Nephron (organoid): Measurements from ENCODE around the gene ZNF333.

Experiments
- H3K27ac Mint-ChIP-seq, 3 experiments: 2 replicates each; pipeline ENCODE4 v1.8.0; 2020; ENCODE audit warnings: mixed read lengths in 3 of 3, mild to moderate bottlenecking in 2 of 3, moderate library complexity in 1 of 3
- H3K27me3 Mint-ChIP-seq: 2 replicates; pipeline ENCODE4 v1.8.0; 2021; ENCODE audit warnings: low read depth, mild to moderate bottlenecking, moderate library complexity, mixed read lengths
- H3K36me3 Mint-ChIP-seq: 2 replicates; pipeline ENCODE4 v1.8.0; 2020; ENCODE audit warnings: low read depth, mixed read lengths
- H3K4me1 Mint-ChIP-seq: 2 replicates; pipeline ENCODE4 v1.8.0; 2020; ENCODE audit warnings: mixed read lengths
- H3K4me3 Mint-ChIP-seq, 3 experiments: 2 replicates each; pipeline ENCODE4 v1.8.0; 2020; ENCODE audit warnings: mild to moderate bottlenecking in 3 of 3, mixed read lengths in 3 of 3, moderate library complexity in 2 of 3
- H3K9me3 Mint-ChIP-seq: 2 replicates; pipeline ENCODE4 v1.8.0; 2020; ENCODE audit warnings: mixed read lengths
- TF ChIP-seq, protein P1 (sequence below), 3 experiments: fragments of 200-600 bp; sonication (generic); IDR thresholded peaks; one replicate each; pipeline ENCODE4 v1.5.0; 2021; ENCODE audit warnings: antibody characterized with exemption in 3 of 3; ENCODE audit not compliant: unreplicated experiment in 3 of 3

The ZNF333 gene

DNA sequence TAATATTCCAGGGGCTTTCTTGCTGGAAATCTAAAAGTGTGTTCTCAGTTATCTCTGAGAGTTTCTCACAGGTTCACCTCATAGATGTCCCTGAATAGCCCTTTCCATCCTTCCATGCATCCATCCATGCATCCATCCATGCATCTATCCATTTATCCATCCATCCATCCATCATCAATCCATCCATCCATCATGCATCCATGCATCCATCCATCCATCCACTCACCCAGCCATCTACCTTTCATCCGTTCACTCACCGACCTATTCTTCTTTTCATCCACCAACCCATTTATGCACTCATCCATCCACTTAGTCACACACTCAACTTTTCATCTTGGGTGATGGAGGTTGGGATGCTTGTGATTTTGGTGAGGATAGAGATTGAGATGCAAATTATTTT lies 7.8 kb upstream of the ZNF333 start:
- TF ChIP-seq, protein P1, sequence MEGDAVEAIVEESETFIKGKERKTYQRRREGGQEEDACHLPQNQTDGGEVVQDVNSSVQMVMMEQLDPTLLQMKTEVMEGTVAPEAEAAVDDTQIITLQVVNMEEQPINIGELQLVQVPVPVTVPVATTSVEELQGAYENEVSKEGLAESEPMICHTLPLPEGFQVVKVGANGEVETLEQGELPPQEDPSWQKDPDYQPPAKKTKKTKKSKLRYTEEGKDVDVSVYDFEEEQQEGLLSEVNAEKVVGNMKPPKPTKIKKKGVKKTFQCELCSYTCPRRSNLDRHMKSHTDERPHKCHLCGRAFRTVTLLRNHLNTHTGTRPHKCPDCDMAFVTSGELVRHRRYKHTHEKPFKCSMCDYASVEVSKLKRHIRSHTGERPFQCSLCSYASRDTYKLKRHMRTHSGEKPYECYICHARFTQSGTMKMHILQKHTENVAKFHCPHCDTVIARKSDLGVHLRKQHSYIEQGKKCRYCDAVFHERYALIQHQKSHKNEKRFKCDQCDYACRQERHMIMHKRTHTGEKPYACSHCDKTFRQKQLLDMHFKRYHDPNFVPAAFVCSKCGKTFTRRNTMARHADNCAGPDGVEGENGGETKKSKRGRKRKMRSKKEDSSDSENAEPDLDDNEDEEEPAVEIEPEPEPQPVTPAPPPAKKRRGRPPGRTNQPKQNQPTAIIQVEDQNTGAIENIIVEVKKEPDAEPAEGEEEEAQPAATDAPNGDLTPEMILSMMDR (IDR thresholded peaks at IDR 0.05; ENCODE audit: unreplicated experiment in 3 of 3) = no peak
- Mint-ChIP-seq H3K27ac (no peak overlapping the region), H3K27me3 (peaks cover 23% of the 10 kb centered on the region), H3K4me3 (no peak overlapping the region), H3K36me3 (no peaks in the 10 kb centered on the region), H3K9me3 (no peaks in the 10 kb centered on the region), H3K4me1 (no peaks in the 10 kb centered on the region)

GRCh38 chr19:14683439-14683838 lies 6.4 kb upstream of the ZNF333 start:
- no peak overlapping the region for H3K27ac Mint-ChIP-seq
- no peak overlapping the region for H3K4me3 Mint-ChIP-seq
- TF ChIP-seq, protein P1 (IDR thresholded peaks at IDR 0.05; ENCODE audit: unreplicated experiment in 3 of 3) = no peak
- peaks cover 23% of the 10 kb centered on the region for H3K27me3 Mint-ChIP-seq
- H3K4me1 Mint-ChIP-seq = no peaks in the 10 kb centered on the region
- no peaks in the 10 kb centered on the region for H3K9me3 Mint-ChIP-seq
- H3K36me3 Mint-ChIP-seq = no peaks in the 10 kb centered on the region

DNA sequence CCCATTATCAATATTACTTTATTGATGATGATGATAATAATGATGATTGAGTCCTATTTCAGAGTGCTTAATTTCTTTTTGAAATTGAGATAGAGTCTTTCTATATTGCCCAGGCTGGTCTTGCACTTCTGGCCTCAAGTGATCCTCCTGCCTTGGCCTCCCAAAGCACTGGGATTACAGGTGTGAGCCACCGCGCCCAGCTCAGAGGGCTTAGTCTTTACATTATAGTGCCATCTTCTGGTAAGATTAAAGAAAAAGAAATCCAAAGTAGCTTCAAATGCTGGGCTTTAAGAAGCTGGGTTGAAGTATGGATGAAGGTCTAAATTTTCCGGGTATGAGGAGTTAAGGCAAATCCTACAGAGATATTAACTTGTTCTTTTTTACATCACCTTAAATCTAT lies 3.4 kb upstream of the ZNF333 start:
- TF ChIP-seq, protein P1 (IDR thresholded peaks at IDR 0.05; ENCODE audit: unreplicated experiment in 3 of 3) = peak in 1 of 3 experiments; percentile 14
- no peak overlapping the region for H3K4me3 Mint-ChIP-seq
- H3K27me3 Mint-ChIP-seq = peaks cover 24% of the 10 kb centered on the region
- no peaks in the 10 kb centered on the region for H3K36me3 Mint-ChIP-seq
- peaks cover 3% of the 10 kb centered on the region for H3K4me1 Mint-ChIP-seq
- H3K27ac Mint-ChIP-seq = no peak overlapping the region
- H3K9me3 Mint-ChIP-seq = no peaks in the 10 kb centered on the region

GRCh38 chr19:14694641-14695266 lies 4.9 kb downstream of the ZNF333 start:
- no peak overlapping the region for H3K4me3 Mint-ChIP-seq
- peaks cover 44% of the 10 kb centered on the region for H3K36me3 Mint-ChIP-seq
- H3K9me3 Mint-ChIP-seq = no peaks in the 10 kb centered on the region
- peaks cover 2% of the 10 kb centered on the region for H3K27me3 Mint-ChIP-seq
- TF ChIP-seq, protein P1 (IDR thresholded peaks at IDR 0.05; ENCODE audit: unreplicated experiment in 3 of 3) = no peak
- H3K27ac Mint-ChIP-seq = no peak overlapping the region
- H3K4me1 Mint-ChIP-seq = peaks cover 8% of the 10 kb centered on the region

DNA sequence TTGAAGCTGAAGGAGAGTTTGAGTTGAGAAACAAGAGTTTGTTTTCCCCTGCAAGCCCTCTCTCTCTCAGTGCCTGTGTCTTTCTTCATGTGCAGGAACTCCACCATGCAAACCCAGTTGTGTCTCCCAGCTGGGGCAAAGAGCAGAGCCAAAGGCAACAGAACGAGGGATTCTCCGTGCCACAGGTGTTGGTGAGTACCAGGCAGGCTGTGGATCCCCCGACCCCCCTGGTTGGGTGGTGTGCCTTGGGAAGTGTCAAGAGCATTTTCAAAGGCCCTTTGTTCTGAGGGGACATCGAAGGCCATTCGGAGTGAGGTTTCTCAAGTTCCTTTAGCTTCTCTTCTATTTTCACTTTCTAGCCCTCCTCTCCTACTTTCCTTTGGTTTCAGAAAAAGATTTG lies 5.6 kb downstream of the ZNF333 start:
- peaks cover 5% of the 10 kb centered on the region for H3K4me1 Mint-ChIP-seq
- no peak overlapping the region for H3K4me3 Mint-ChIP-seq
- H3K9me3 Mint-ChIP-seq = no peaks in the 10 kb centered on the region
- H3K27ac Mint-ChIP-seq = no peak overlapping the region
- peaks cover 51% of the 10 kb centered on the region for H3K36me3 Mint-ChIP-seq
- TF ChIP-seq, protein P1 (IDR thresholded peaks at IDR 0.05; ENCODE audit: unreplicated experiment in 3 of 3) = no peak
- no peaks in the 10 kb centered on the region for H3K27me3 Mint-ChIP-seq

DNA sequence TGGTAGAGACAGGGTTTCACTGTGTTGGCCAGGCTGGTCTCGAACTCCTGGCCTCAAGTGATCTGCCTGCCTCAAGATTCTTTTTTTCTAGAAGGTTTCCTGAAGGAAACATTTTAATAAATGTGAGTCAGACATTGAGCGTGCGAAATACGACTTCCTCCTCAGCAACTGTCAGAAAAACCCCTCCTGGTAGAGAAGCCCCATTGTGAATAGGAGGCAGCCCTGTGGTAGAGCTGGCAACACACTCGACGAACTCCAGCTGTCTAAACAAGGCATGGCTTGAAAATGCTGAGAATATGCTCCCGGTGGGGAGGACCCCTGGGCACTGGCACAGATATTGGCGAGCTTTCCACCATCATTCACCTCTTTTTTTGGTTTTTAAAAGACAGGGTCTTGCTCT lies 9.8 kb downstream of the ZNF333 start:
- no peak overlapping the region for H3K27ac Mint-ChIP-seq
- H3K27me3 Mint-ChIP-seq = no peaks in the 10 kb centered on the region
- H3K4me1 Mint-ChIP-seq = no peaks in the 10 kb centered on the region
- no peak overlapping the region for H3K4me3 Mint-ChIP-seq
- TF ChIP-seq, protein P1 (IDR thresholded peaks at IDR 0.05; ENCODE audit: unreplicated experiment in 3 of 3) = no peak
- H3K36me3 Mint-ChIP-seq = peaks cover 83% of the 10 kb centered on the region
- peaks cover 15% of the 10 kb centered on the region for H3K9me3 Mint-ChIP-seq
